Measurements from ENCODE around the gene ABTB2. TPM values are rescaled to one million over a fixed set of nuclear protein-coding genes. Genes with fewer than 3 reads are reported as not detected.

ABTB2 gene
- total RNA-seq, 2 donors from 2014 or later = 0.55 to 0.81 TPM

DNA sequence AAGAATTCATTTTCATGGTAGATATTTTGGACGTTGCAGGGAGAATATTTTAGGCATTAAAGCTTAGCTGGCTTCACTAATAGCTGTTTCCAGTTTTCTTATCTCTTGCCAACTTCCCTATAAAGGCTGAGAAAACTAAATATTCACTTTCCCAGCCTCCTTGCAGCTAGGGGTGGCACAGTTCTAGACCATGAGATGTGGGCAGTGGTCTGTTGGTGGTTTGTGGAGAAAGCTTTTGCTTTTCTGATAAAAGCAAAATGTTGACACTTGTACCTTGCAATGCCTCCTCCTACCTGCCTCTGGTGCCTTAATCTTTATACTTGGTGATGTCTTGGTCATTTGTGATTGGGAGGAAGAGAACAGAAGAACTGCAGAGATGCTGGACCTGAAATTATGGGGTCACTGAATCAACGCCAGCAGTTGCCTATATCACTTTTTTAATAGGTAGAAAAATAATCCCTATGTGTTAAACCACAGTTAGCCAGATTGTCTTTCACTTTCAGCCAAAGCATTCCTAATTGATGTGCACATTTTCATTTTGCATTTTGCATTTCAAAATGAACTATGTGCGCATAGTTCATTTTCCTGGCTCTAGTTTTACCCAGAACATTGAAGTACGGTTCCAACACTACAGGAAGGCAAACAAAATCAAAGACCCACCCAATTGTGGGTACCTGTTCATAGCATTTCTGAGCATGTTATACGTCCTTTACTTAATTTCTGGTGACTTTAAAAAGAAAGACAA, 24.9 kb upstream of the ABTB2 start:
- no peak for DNase-seq
- no peaks in the 10 kb centered on the region for H3K4me1 Mint-ChIP-seq
- H3K36me3 Mint-ChIP-seq (ENCODE audit: low read depth) = peaks cover 6% of the 10 kb centered on the region
- no peak overlapping the region for H3K4me3 Mint-ChIP-seq
- H3K9me3 ChIP-seq (ENCODE audit: control insufficient read depth, low read length, poor library complexity, severe bottlenecking) = no peaks in the 10 kb centered on the region
- ATAC-seq = no peak
- H3K27me3 Mint-ChIP-seq = peaks cover 17% of the 10 kb centered on the region
- H3K27ac Mint-ChIP-seq = no peak overlapping the region

DNA sequence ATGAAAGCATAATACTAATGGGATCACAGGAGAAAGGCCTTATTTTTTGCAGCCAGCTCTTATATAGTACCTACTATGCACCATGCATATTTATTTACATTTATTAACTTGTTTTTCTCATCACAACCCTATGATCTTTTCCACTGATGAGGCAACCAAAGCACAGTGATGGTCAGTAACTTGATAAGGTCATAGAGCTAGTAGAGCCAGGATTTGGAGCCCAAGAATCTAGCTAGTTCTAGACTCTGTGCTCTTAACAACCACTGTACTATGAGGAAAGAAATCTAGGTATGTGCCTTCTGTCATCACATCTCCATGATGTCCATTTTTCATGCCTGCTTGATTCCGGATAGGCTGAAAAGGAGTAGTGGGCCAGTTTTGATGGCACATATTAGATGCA, 24.0 kb upstream of the ABTB2 start:
- H3K4me3 Mint-ChIP-seq = no peak overlapping the region
- H3K4me1 Mint-ChIP-seq = no peaks in the 10 kb centered on the region

DNA sequence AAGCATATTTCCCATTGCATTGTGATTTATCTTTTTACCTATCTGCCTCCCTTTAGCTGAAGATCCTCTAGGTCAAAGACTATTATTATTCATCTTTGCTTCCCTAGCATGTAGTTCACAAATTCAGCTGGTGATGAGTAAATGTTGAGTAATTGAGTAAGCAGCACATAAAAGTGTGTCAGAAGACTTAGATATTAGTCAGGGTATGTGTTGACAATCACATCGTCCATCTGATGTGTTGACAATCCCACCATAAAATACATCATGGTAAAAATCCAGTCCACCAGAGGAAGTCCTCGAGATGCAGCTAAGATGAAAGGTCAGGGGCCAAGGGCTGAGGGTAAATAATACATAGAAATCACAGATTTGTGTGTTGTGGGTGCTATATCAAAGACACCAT, 22.9 kb upstream of the ABTB2 start:
- H3K27me3 Mint-ChIP-seq = peaks cover 12% of the 10 kb centered on the region
- DNase-seq = no peak
- H3K4me1 Mint-ChIP-seq = no peaks in the 10 kb centered on the region
- no peak overlapping the region for H3K4me3 Mint-ChIP-seq
- ATAC-seq = no peak
- no peak overlapping the region for H3K27ac Mint-ChIP-seq
- peaks cover 3% of the 10 kb centered on the region for H3K9me3 ChIP-seq (ENCODE audit: control insufficient read depth, low read length, poor library complexity, severe bottlenecking)
- peaks cover 6% of the 10 kb centered on the region for H3K36me3 Mint-ChIP-seq (ENCODE audit: low read depth)

More for the DNA sequence above, 24.0 kb upstream of the ABTB2 start:
- DNase-seq (no peak), ATAC-seq (no peak)
- H3K27me3 Mint-ChIP-seq = peaks cover 17% of the 10 kb centered on the region
- H3K27ac Mint-ChIP-seq = no peak overlapping the region
- H3K36me3 Mint-ChIP-seq (ENCODE audit: low read depth) = peaks cover 6% of the 10 kb centered on the region
- H3K9me3 ChIP-seq (ENCODE audit: control insufficient read depth, low read length, poor library complexity, severe bottlenecking) = no peaks in the 10 kb centered on the region

DNA sequence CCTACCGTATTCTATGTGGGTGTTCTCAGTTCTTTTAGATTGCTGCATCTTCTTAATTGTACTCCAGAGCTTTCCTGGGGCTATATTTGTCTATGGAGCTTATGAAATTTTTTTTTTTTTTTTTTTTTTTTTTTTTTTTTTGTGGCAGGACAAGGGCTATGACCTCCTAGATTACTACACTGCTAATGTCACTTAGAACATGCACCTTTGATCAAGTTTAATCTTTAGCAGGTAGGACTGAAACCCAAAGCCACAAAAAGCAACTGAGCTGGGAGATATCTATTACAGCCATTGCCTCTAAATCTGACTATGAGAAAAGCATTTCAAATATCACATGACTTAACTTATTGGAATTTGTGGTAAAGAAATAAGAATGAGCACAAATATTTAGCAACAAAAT, 21.7 kb upstream of the ABTB2 start:
- H3K36me3 Mint-ChIP-seq (ENCODE audit: low read depth) = peaks cover 4% of the 10 kb centered on the region
- no peak overlapping the region for H3K27ac Mint-ChIP-seq
- H3K27me3 Mint-ChIP-seq = peaks cover 6% of the 10 kb centered on the region
- DNase-seq (no peak), ATAC-seq (no peak)
- no peak overlapping the region for H3K4me3 Mint-ChIP-seq
- H3K9me3 ChIP-seq (ENCODE audit: control insufficient read depth, low read length, poor library complexity, severe bottlenecking) = peaks cover 3% of the 10 kb centered on the region
- no peaks in the 10 kb centered on the region for H3K4me1 Mint-ChIP-seq

DNA sequence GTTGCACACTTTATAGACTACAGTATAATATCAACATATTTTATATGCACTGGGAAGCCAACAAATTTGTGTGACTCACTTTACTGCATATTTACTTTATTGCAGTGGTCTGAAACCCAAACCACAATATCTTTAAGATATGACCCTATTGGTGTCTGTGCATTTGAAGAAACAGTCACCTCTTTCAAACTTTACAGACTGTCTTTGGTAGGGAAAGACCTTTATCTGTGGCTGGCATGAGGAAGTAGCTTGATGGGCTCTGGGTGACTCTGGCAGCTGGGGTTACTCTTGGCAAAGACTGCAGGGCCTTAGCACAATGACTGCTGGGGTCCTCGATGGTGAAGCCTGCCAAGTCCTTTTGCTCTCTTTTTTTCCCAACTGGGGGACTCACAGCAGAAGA, 21.3 kb upstream of the ABTB2 start:
- H3K27ac Mint-ChIP-seq = no peak overlapping the region
- no peaks in the 10 kb centered on the region for H3K4me1 Mint-ChIP-seq
- no peak overlapping the region for H3K4me3 Mint-ChIP-seq
- H3K9me3 ChIP-seq (ENCODE audit: control insufficient read depth, low read length, poor library complexity, severe bottlenecking) = peaks cover 3% of the 10 kb centered on the region
- H3K36me3 Mint-ChIP-seq (ENCODE audit: low read depth) = peaks cover 3% of the 10 kb centered on the region
- peaks cover 6% of the 10 kb centered on the region for H3K27me3 Mint-ChIP-seq
- ATAC-seq (no peak), DNase-seq (no peak)

DNA sequence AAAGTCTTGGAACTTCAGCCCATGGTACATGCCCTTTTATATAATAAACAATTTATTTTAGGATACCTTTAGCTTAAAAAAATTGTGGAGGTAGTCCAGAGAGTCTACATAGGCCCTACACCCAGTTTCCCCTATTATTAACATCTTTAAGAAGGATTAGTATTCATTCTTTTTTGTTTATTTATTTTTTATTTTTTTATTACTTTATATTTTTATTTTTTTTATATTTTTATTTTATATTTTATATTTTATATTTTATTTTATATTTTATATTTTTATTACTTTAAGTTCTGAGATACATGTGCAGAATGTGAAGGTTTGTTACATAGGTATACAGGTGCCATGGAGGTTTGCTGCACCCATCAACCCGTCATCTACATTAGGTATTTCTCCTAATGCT, 15.9 kb upstream of the ABTB2 start:
- H3K27ac Mint-ChIP-seq = no peak overlapping the region
- DNase-seq (no peak), ATAC-seq (no peak)
- H3K4me3 Mint-ChIP-seq = no peak overlapping the region
- peaks cover 5% of the 10 kb centered on the region for H3K27me3 Mint-ChIP-seq
- no peaks in the 10 kb centered on the region for H3K4me1 Mint-ChIP-seq
- peaks cover 3% of the 10 kb centered on the region for H3K9me3 ChIP-seq (ENCODE audit: control insufficient read depth, low read length, poor library complexity, severe bottlenecking)
- H3K36me3 Mint-ChIP-seq (ENCODE audit: low read depth) = peaks cover 2% of the 10 kb centered on the region

DNA sequence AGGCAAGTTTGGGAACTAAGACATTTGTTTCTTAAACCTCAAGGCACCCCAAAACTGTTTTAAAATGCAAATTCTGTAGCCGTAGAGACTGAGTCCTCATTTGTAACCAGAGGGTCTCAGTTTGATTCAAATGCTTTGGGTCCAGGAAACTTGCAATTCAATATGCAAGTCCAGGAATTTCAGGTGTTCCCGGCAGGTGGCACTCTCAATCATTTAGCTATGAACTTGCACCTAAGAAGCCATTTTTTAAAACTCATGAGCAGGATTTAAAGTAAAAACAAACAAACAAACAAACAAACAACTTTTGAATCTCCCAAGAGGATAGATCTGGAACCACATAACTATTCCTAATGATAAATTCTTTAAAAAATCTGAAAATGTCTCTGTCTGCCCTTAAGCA, 8.7 kb upstream of the ABTB2 start:
- DNase-seq (no peak), ATAC-seq (no peak)
- Mint-ChIP-seq H3K27me3 (peaks cover 21% of the 10 kb centered on the region), H3K4me1 (peaks cover 5% of the 10 kb centered on the region), H3K27ac (no peak overlapping the region), H3K36me3 (ENCODE audit: low read depth) (no peaks in the 10 kb centered on the region), H3K4me3 (no peak overlapping the region)
- no peaks in the 10 kb centered on the region for H3K9me3 ChIP-seq (ENCODE audit: control insufficient read depth, low read length, poor library complexity, severe bottlenecking)

DNA sequence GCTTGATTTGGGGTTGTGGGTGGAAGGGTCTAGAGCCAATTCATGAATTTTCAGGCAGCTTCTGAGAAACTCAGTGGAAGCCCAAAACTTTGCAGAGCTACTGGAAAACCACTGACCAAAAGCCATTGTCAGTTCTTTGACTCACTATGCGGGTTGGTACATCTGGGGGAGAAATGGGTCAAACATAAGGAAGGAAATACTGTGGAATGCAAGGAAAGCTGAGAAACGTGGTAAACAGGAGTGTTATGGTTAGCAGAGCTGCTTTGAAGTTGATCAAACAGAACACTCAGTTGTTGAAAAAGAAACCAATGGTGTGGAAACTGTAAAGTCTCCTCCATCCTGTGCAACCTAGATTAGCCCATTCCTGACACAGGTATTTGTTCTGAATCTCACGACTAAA, 6.3 kb upstream of the ABTB2 start:
- DNase-seq (no peak), ATAC-seq (no peak)
- no peaks in the 10 kb centered on the region for H3K36me3 Mint-ChIP-seq (ENCODE audit: low read depth)
- H3K4me1 Mint-ChIP-seq = peaks cover 8% of the 10 kb centered on the region
- H3K9me3 ChIP-seq (ENCODE audit: control insufficient read depth, low read length, poor library complexity, severe bottlenecking) = no peaks in the 10 kb centered on the region
- peak overlapping the region; percentile 49 for H3K4me3 Mint-ChIP-seq
- H3K27me3 Mint-ChIP-seq = peaks cover 43% of the 10 kb centered on the region
- no peak overlapping the region for H3K27ac Mint-ChIP-seq

DNA sequence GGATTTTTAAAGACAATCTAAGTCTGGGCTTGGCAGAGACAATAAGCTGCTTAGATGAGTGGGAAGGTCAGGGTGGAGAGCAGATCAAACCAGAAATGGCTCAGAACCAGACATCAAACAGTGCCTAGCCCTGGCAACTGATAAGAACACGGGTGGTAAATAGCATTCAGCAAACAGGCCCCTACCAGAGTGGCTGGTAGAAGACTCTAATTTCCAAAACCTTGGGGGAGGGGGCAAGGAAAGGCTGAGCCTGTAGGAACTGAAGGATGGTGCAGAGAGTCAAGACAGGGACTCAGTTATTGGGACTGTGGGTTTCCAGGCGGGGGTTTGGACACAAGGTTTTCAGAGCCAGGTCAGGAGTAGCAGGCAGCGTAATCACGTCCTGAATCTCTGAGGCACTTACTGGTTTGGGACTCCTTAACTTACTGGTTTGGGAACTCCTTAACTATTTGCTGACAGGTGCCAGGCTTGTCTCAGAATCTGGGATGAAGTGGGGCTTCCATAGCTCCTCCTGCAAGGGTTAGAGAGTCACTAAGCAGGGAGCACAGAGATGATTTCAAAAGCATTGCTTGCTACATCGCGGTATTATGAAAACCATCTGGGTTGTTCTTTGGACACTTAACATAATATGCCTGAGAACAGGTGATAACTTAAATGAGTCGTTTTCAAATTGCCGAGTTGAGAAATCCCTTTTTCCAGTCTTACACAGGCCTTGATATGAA, 5.7 kb upstream of the ABTB2 start:
- H3K27me3 Mint-ChIP-seq = peaks cover 38% of the 10 kb centered on the region
- no peaks in the 10 kb centered on the region for H3K36me3 Mint-ChIP-seq (ENCODE audit: low read depth)
- no peak overlapping the region for H3K27ac Mint-ChIP-seq

DNA sequence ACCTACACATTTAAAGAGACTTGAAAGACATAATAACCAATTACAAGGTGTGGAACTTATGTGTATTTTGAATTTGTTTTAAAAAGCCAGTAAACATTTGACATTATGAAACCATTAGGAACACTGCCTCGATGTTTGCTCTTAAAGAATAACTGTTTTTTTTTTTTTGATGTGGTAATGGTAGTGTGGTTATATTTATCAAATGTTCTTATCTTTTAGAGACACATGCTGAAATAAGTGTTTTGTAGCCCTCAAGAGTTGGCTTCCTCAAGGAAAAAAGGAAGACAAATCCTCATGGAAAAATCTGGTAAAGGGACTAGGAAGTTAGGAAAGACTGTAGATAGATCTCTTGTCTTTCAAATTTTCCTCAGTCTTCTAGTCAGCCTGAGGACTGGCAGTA, 2.2 kb upstream of the ABTB2 start:
- ATAC-seq = no peak
- H3K9me3 ChIP-seq (ENCODE audit: control insufficient read depth, low read length, poor library complexity, severe bottlenecking) = no peaks in the 10 kb centered on the region
- no peak for DNase-seq
- Mint-ChIP-seq H3K4me3 (no peak overlapping the region), H3K27ac (no peak overlapping the region), H3K36me3 (ENCODE audit: low read depth) (peaks cover 3% of the 10 kb centered on the region), H3K27me3 (peaks cover 42% of the 10 kb centered on the region), H3K4me1 (peaks cover 20% of the 10 kb centered on the region)

More for the DNA sequence above, 5.7 kb upstream of the ABTB2 start:
- DNase-seq = no peak
- Mint-ChIP-seq H3K4me1 (peaks cover 12% of the 10 kb centered on the region), H3K4me3 (no peak overlapping the region)
- no peaks in the 10 kb centered on the region for H3K9me3 ChIP-seq (ENCODE audit: control insufficient read depth, low read length, poor library complexity, severe bottlenecking)
- ATAC-seq = no peak

DNA sequence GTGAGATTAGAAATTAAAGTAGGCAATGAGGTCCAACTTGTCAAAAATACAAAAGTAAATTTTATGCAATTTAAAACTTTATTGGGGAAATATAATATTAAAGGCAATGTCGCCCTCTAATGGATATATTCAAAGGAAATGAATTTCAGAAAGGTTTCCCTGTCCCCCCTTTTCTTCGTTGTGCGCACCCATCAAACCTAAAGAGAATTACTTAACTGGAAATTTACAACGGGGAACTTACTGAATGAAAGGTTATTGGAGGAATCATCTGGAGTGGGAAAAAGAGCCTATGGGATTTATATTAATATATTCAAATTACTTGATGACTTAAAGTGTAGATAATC, 1.7 kb upstream of the ABTB2 start:
- H3K4me3 Mint-ChIP-seq = peak overlapping the region; percentile 97
- DNase-seq (no peak), ATAC-seq (no peak)
- peaks cover 24% of the 10 kb centered on the region for H3K4me1 Mint-ChIP-seq
- no peaks in the 10 kb centered on the region for H3K9me3 ChIP-seq (ENCODE audit: control insufficient read depth, low read length, poor library complexity, severe bottlenecking)
- peaks cover 47% of the 10 kb centered on the region for H3K27me3 Mint-ChIP-seq
- H3K36me3 Mint-ChIP-seq (ENCODE audit: low read depth) = peaks cover 5% of the 10 kb centered on the region
- peak overlapping the region; percentile 51 for H3K27ac Mint-ChIP-seq

DNA sequence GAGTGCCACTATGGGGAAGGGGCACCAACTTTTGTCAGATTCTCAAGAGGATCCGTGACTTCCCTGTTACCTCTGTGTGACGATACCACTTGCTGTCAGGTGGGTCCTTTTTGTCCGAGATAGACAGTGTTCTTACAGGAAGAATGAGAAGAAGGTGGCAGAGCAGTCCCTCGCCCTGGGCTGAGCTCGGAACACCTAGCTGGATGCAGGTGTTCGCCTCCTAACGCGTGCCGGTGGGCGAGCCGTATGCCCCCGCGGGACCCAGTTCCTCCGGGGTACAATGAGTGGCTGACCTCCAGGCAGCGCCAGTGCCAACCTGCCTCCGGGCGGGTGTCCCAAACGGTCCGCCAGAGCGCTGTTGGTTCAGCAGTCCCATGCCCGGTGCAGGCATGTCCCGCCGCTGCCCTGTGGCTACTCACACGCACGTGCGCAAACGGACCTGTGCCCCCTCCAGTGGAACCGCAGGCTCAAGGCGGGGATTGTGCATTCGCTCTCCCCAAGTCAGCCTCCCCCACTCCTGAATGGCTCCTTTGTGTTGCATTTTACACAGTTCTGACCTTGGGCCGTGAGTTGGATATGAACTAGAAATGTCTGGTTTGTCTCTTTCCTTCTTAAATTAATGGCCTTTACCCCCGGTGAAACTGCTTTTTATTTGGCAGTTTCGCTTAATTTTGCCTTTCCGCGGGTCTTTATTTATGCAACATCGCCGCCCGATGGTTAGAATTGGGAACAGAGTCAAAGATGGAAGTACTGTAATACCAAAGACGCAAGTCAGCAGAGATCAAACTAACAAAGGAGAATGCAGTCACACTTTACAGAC, 1.1 kb upstream of the ABTB2 start:
- H3K4me3 Mint-ChIP-seq = peak overlapping the region; percentile 97
- peaks cover 5% of the 10 kb centered on the region for H3K36me3 Mint-ChIP-seq (ENCODE audit: low read depth)
- no peaks in the 10 kb centered on the region for H3K9me3 ChIP-seq (ENCODE audit: control insufficient read depth, low read length, poor library complexity, severe bottlenecking)
- DNase-seq (peak; percentile 32 to 65 (median 49)), ATAC-seq (peak; percentile 21)
- H3K27me3 Mint-ChIP-seq = peaks cover 51% of the 10 kb centered on the region
- peak overlapping the region; percentile 51 for H3K27ac Mint-ChIP-seq
- H3K4me1 Mint-ChIP-seq = peaks cover 19% of the 10 kb centered on the region

DNA sequence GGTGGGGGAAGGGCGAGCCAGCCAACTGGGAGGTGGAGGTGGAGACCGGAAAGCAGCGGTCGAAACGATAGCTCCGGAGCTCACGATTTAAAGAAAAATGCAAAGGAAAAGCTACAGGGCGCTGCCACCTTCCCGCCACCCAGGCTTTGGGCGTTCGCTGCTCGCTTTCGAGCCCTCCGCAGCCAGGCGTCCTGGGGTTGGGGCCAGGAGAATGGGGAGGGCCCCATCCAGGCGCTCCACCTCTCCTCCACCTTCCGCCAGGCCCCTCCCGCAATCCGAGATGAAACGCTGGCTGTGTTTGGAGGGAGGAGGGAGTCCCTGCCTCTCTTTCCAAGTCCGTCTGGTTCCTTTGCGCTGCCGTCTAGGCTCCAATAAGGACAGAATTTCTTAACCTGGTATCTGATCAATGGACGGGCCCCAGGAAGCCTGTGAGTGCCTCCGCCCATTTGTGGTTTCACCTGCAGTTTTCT, 483 bp upstream of the ABTB2 start:
- Mint-ChIP-seq H3K4me1 (peaks cover 18% of the 10 kb centered on the region), H3K36me3 (ENCODE audit: low read depth) (peaks cover 5% of the 10 kb centered on the region), H3K4me3 (peak overlapping the region; percentile 97), H3K27me3 (peaks cover 54% of the 10 kb centered on the region), H3K27ac (peak overlapping the region; percentile 6)
- no peaks in the 10 kb centered on the region for H3K9me3 ChIP-seq (ENCODE audit: control insufficient read depth, low read length, poor library complexity, severe bottlenecking)
- peak in 1 of 3 donors; percentile 20 for DNase-seq
- ATAC-seq = peak; percentile 19
